K562 (cell line): ENCODE data around the gene BCR. TPM values are rescaled to one million over a fixed set of nuclear protein-coding genes. Genes with fewer than 3 reads are reported as not detected.
A peak's percentile ranks its signal among the peaks of the same experiment; 100 is the strongest.

ENCODE experiments used
- ATAC-seq: fragments of 200-7000 bp; cut with Tn5 transposase; 3 replicates; pipeline ENCODE4 v1.9.1; 2020; ENCODE audit warnings: moderate library complexity
- BruUV-seq: library from RNA; stranded (reverse); fragments of 400-500 nt; replicated peaks from 2 replicates; lab custom pipeline; 2021; lab: Mats Ljungman, UMichigan
- CTCF ChIA-PET: fragments of 300-600 bp; formaldehyde crosslinking; extraction: SDS; loops from one replicate; lab custom pipeline; 2021; ENCODE audit warnings: low intra/inter-chr PET ratio; lab: Yijun Ruan, JAX
- POLR2A ChIA-PET: fragments of 300-600, 350-650 bp; sonication (Branson Sonifier 250); formaldehyde crosslinking; extraction: SDS; loops from one replicate; lab custom pipeline; 2021; ENCODE audit warnings: antibody characterized with exemption, inconsistent platforms; lab: Yijun Ruan, JAX
- DNase-seq, 4 experiments: peaks; one replicate each; pipeline versions ENCODE4 v3.0.0 to v3.0.0-alpha.2; 2011 to 2018; ENCODE audit warnings: low spot score in 3 of 4, mixed read lengths in 3 of 4; ENCODE audit errors: extremely low read depth in 1 of 4
- FAIRE-seq: peaks from 2 replicates; lab custom pipeline; 2011; peaks lifted over from hg19 to GRCh38; lab: Jason Lieb, UNC
- H2AFZ ChIP-seq: 2 replicates; pipeline ENCODE4 v1.6.0; 2011; ENCODE audit warnings: low read depth, low read length, control low read depth, inconsistent platforms
- H3K27ac ChIP-seq: fragments of 200-600 bp; 3 replicates; pipeline ENCODE4 v1.8.0; 2011; ENCODE audit warnings: low read depth, mild to moderate bottlenecking, control low read depth, inconsistent platforms, low read length, moderate library complexity, mixed read lengths; ENCODE audit errors: extremely low read depth
- H3K27me3 ChIP-seq, 2 experiments: fragments of 300-600 bp in 1 of 2; 2 replicates in 1 of 2; 3 replicates in 1 of 2; pipeline versions ENCODE4 v1.6.0 to v1.8.0; 2011; ENCODE audit warnings: inconsistent platforms in 2 of 2, low read length in 2 of 2, mild to moderate bottlenecking in 1 of 2, mixed read lengths in 1 of 2, moderate library complexity in 1 of 2; ENCODE audit not compliant: control insufficient read depth in 2 of 2, insufficient read depth in 2 of 2
- H3K36me3 ChIP-seq: fragments of 300-600 bp; 3 replicates; pipeline ENCODE4 v1.8.0; 2011; ENCODE audit warnings: mild to moderate bottlenecking, low read length, inconsistent platforms; ENCODE audit not compliant: control insufficient read depth, insufficient read depth
- H3K4me1 ChIP-seq, 2 experiments: fragments of 200-600 bp in 1 of 2; replicated peaks in 1 of 2; 2 replicates in 1 of 2; 3 replicates in 1 of 2; pipeline versions ENCODE4 v1.5.1 to v1.8.0; 2011; ENCODE audit warnings: inconsistent platforms in 2 of 2, low read length in 2 of 2, mild to moderate bottlenecking in 1 of 2, mixed read lengths in 1 of 2, moderate library complexity in 1 of 2; ENCODE audit not compliant: control insufficient read depth in 2 of 2, insufficient read depth in 2 of 2
- H3K4me2 ChIP-seq: 2 replicates; pipeline ENCODE4 v1.6.1; 2011; ENCODE audit warnings: low read length, control low read depth, inconsistent platforms, mixed read lengths; ENCODE audit not compliant: insufficient read depth
- H3K4me3 ChIP-seq: fragments of 200-600 bp; sonication (generic), shearing (Covaris generic); 2 replicates; pipeline ENCODE4 v1.5.1; 2016; ENCODE audit warnings: control low read depth, inconsistent platforms
- H3K79me2 ChIP-seq: fragments of 200-600 bp; 3 replicates; pipeline ENCODE4 v1.8.0; 2011; ENCODE audit warnings: low read length, inconsistent platforms; ENCODE audit not compliant: control insufficient read depth, insufficient read depth
- H3K9ac ChIP-seq, 2 experiments: 2 replicates each; pipeline versions ENCODE4 v1.6.0 to v1.6.1; 2011; ENCODE audit warnings: low read depth in 2 of 2, low read length in 2 of 2, control low read depth in 1 of 2, inconsistent platforms in 1 of 2, mild to moderate bottlenecking in 1 of 2, mixed read lengths in 1 of 2; ENCODE audit not compliant: insufficient read depth in 1 of 2
- H3K9me1 ChIP-seq: one replicate; pipeline ENCODE4 v1.6.0; 2011; ENCODE audit warnings: inconsistent platforms, mild to moderate bottlenecking, low read length, moderate library complexity; ENCODE audit not compliant: control insufficient read depth, insufficient read depth
- H3K9me3 ChIP-seq: replicated peaks from 2 replicates; pipeline ENCODE4 v1.5.1; 2011; ENCODE audit warnings: low read depth, low read length, inconsistent platforms; ENCODE audit not compliant: control insufficient read depth, insufficient read depth
- H4K20me1 ChIP-seq: replicated peaks from 2 replicates; pipeline ENCODE4 v1.6.1; 2011; ENCODE audit warnings: low read length, inconsistent platforms, mixed read lengths; ENCODE audit not compliant: control insufficient read depth, insufficient read depth
- CBX3 ChIP-seq, 2 experiments: IDR thresholded peaks; 1 replicate in 1 of 2; 2 replicates in 1 of 2; pipeline ENCODE4 v1.6.1; 2012; ENCODE audit warnings: inconsistent platforms in 2 of 2, low read length in 2 of 2, borderline replicate concordance in 1 of 2, control low read depth in 1 of 2
- DACH1 ChIP-seq: fragments of 450-650 bp; IDR thresholded peaks from 2 replicates; pipeline ENCODE4 v1.6.1; 2018; ENCODE audit not compliant: partially characterized antibody
- E2F3 ChIP-seq: fragments of 250-450 bp; sonication (Bioruptor Pico); IDR thresholded peaks from 2 replicates; pipeline ENCODE4 v1.4.0; 2020; ENCODE audit warnings: mild to moderate bottlenecking
- GTF2A2 ChIP-seq: IDR thresholded peaks from 2 replicates; pipeline ENCODE4 v1.6.1; 2016; ENCODE audit warnings: mild to moderate bottlenecking, missing genetic modification characterization, missing compliant biosample characterization
- JUND ChIP-seq, 2 experiments: IDR thresholded peaks; 2 replicates in 1 of 2; 3 replicates in 1 of 2; pipeline ENCODE4 v1.6.1; 2011; ENCODE audit warnings: borderline replicate concordance in 2 of 2, low read depth in 2 of 2, low read length in 2 of 2, improper control_type of control experiment in 1 of 2, missing biosample characterization in 1 of 2, missing genetic modification characterization in 1 of 2, missing genetic modification reagents in 1 of 2
- MAFK ChIP-seq: IDR thresholded peaks from 2 replicates; pipeline ENCODE4 v1.6.1; 2011; ENCODE audit warnings: low read length, improper control_type of control experiment
- NONO ChIP-seq, 2 experiments: fragments of 200-400 bp in 1 of 2; fragments of 450-650 bp in 1 of 2; formaldehyde crosslinking in 1 of 2; IDR thresholded peaks; 2 replicates each; pipeline ENCODE4 v1.6.1; 2017; ENCODE audit warnings: low read depth in 2 of 2, mild to moderate bottlenecking in 2 of 2, moderate library complexity in 2 of 2, low read length in 1 of 2
- POU5F1 ChIP-seq: fragments of 150-350 bp; IDR thresholded peaks from 2 replicates; pipeline ENCODE4 v1.6.1; 2014; ENCODE audit warnings: borderline replicate concordance, low read length, low read depth, mild to moderate bottlenecking; ENCODE audit not compliant: partially characterized antibody
- RB1 ChIP-seq: fragments of 450-650 bp; IDR thresholded peaks from 2 replicates; pipeline ENCODE4 v1.6.1; 2017; ENCODE audit warnings: low read depth, mild to moderate bottlenecking
- YY1 ChIP-seq, 3 experiments: IDR thresholded peaks; 2 replicates each; pipeline ENCODE4 v1.6.1; 2011; ENCODE audit warnings: low read length in 2 of 3, mild to moderate bottlenecking in 2 of 3, moderate library complexity in 2 of 3, borderline replicate concordance in 1 of 3, control low read depth in 1 of 3, low read depth in 1 of 3; ENCODE audit not compliant: insufficient read depth in 3 of 3, insufficient replicate concordance in 2 of 3, control insufficient read depth in 1 of 3, insufficient read length in 1 of 3; ENCODE audit errors: extremely low read depth in 1 of 3
- ZFP36 ChIP-seq: fragments of 150-350 bp; IDR thresholded peaks from 2 replicates; pipeline ENCODE4 v1.6.1; 2018; ENCODE audit warnings: low read length, low read depth; ENCODE audit not compliant: partially characterized antibody
- ZNF263 ChIP-seq: sonication (generic); formaldehyde crosslinking; IDR thresholded peaks from 2 replicates; pipeline ENCODE4 v1.8.0; 2022; ENCODE audit warnings: mild to moderate bottlenecking, missing genetic modification reagents, borderline replicate concordance
- WGBS: fragments of 100-300 bp; shearing (Covaris generic); methylation state at CpG from one replicate; pipeline ENCODE4 v1.1.6; 2016; ENCODE audit warnings: low coverage, mixed read lengths; ENCODE audit not compliant: insufficient coverage; ENCODE audit errors: missing lambda C conversion rate; 5-methylcytosine and 5-hydroxymethylcytosine counted together
- in situ Hi-C: fragments of 300-500 bp; cut with MboI; formaldehyde crosslinking; loops from 4 replicates; pipeline ENCODE4 v1.15.0; 2018; ENCODE audit warnings: inconsistent platforms, mixed read lengths
- intact Hi-C: fragments of 100-400 bp; cut with micrococcal nuclease; formaldehyde crosslinking; loops from 2 replicates; pipeline ENCODE4 v1.14.2; 2022
- polyA plus RNA-seq, 8 experiments: library from polyadenylated mRNA; depleted of rRNA in 4 of 8; stranded (reverse) in 5 of 8; unstranded in 3 of 8; fragments of >200 nt; fragmentation: Nextera tagmentation in 2 of 8; fragmentation: Illumina TruSeq in 1 of 8; extraction: Ambion mirVana in 2 of 8; extraction: Trizol in 1 of 8; gene quantifications; 2 replicates each; pipeline versions ENCODE4 v1.2.1 to v1.2.3, GENCODE V29; 2011 to 2014; ENCODE audit warnings: inconsistent platforms in 1 of 8, missing spikeins in 1 of 8
- total RNA-seq, 7 experiments: library from RNA; depleted of rRNA in 6 of 7; stranded (reverse); fragments of >200 nt in 6 of 7; fragmentation: Illumina TruSeq in 2 of 7; extraction: Trizol in 2 of 7; gene quantifications; 2 replicates each; pipeline versions ENCODE4 v1.2.1 to v1.2.3, GENCODE V29; 2011 to 2021; ENCODE audit warnings: low replicate concordance in 1 of 7

The BCR gene
- total and polyA plus RNA-seq, 9 of the 15 experiments (the other 6 are each of a cell fraction or from before 2014, with no cell fraction given): 0.41 to 150 (median 45.6) TPM

DNA sequence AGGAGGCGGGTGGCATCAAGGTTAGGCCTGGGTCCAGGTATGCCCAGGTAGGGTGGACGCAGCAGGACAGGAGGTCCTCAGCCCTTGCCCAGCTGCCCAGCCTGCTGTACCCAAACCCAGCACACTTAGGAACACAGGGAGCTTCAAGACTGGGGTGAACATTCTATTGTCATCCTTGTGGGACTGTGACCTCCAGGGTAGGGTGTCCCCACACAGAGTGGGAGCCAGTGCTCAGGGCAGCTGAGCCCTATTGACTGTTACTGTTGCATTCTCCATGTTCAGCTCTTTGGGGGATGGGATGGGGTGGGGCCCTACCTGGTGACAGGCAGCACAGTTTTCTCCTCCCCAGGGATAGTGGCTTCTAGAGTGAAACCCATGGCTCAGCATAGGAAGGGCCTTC, 106.0 kb downstream of the BCR start:
- Histone ChIP-seq H3K9me1 (peaks cover 20% of the 10 kb centered on the region), H3K4me2 (no peak overlapping the region), H2AFZ (no peak overlapping the region), H3K9ac (peak overlapping the region in 1 of 2 experiments; percentile 23; a peak in 2 of 4 replicates), H3K9me3 (no peaks in the 10 kb centered on the region), H3K4me1 (peaks cover 0 to 32% of the 10 kb centered on the region in 2 experiments; a peak in 2 of 5 replicates), H3K27ac (no peak overlapping the region), H3K79me2 (no peaks in the 10 kb centered on the region), H4K20me1 (peaks cover 72% of the 10 kb centered on the region), H3K36me3 (peaks cover 90% of the 10 kb centered on the region; the same call in 2 of the 3 replicates), H3K4me3 (no peak overlapping the region), H3K27me3 (no peaks in the 10 kb centered on the region)
- FAIRE-seq (no peak), DNase-seq (peak in 3 of 4 experiments; percentile 27 to 73 (median 63)), ATAC-seq (no peak)
- BruUV-seq: no TSS peak
- TF ChIP-seq POU5F1: peak; percentile 4
- TF ChIP-seq E2F3 (CRISPR knock-in tag): no peak
- TF ChIP-seq ZNF263 (CRISPR knock-in tag): no peak
- TF ChIP-seq JUND (IDR thresholded peaks at IDR 0.05; ENCODE audit: borderline replicate concordance, low read depth, low read length): no peak
- no peak for TF ChIP-seq JUND (tag; IDR thresholded peaks at IDR 0.05; ENCODE audit: borderline replicate concordance, low read depth, low read length)
- 0 out of 2 replicates have a peak, but pooled peaks have one; percentile 9 for TF ChIP-seq RB1
- TF ChIP-seq CBX3 (IDR thresholded peaks at IDR 0.05; ENCODE audit: borderline replicate concordance in 1 of 2, low read length in 2 of 2): no peak
- TF ChIP-seq DACH1: no peak
- TF ChIP-seq GTF2A2: no peak
- TF ChIP-seq MAFK: 0 out of 2 replicates have a peak, but pooled peaks have one; percentile 10
- peak in 1 of 3 experiments; percentile 11 for TF ChIP-seq YY1 (IDR thresholded peaks at IDR 0.05; ENCODE audit: borderline replicate concordance in 1 of 3, control insufficient read depth in 1 of 3, extremely low read depth in 1 of 3, insufficient read depth in 3 of 3, insufficient read length in 1 of 3, insufficient replicate concordance in 2 of 3, low read depth in 1 of 3, low read length in 2 of 3)
- no peak for TF ChIP-seq NONO (IDR thresholded peaks at IDR 0.05; ENCODE audit: low read depth in 2 of 2, low read length in 1 of 2)
- TF ChIP-seq ZFP36: no peak
- ChIA-PET POLR2A (interaction anchor here (0.5 to 6.3 kb wide), 14 partner anchors 9 to 894 kb away, joined by 3 to 207 read pairs (median 5); partner anchors contain the start of genes BCR and RAB36), CTCF (interaction anchor here (15.3 kb wide), 1 partner anchor 109 kb away, joined by 800 read pairs; the partner anchor contains the start of gene BCR)
- WGBS: 93% methylated on average over 2 of the region's 2 CpGs
- in situ Hi-C loops: no loop called here
- intact Hi-C loops: loop anchor here (10.0 kb wide), 1 partner anchor 441 kb away; no protein-coding TSS in a partner anchor
